HG03139 (cell line): ENCODE measurements around the gene CCDC51.
"Not testable (repeated sequence)": the region's sequence is repeated elsewhere in the genome, so short reads cannot be mapped to it uniquely, and the experiment has no call there.

Experiments
- ATAC-seq: cut with Tn5 transposase; IDR thresholded peaks from one replicate; pipeline ENCODE4 v1.9.1; 2021; ENCODE audit not compliant: unreplicated experiment

The CCDC51 gene, protein sequence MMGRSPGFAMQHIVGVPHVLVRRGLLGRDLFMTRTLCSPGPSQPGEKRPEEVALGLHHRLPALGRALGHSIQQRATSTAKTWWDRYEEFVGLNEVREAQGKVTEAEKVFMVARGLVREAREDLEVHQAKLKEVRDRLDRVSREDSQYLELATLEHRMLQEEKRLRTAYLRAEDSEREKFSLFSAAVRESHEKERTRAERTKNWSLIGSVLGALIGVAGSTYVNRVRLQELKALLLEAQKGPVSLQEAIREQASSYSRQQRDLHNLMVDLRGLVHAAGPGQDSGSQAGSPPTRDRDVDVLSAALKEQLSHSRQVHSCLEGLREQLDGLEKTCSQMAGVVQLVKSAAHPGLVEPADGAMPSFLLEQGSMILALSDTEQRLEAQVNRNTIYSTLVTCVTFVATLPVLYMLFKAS

DNA sequence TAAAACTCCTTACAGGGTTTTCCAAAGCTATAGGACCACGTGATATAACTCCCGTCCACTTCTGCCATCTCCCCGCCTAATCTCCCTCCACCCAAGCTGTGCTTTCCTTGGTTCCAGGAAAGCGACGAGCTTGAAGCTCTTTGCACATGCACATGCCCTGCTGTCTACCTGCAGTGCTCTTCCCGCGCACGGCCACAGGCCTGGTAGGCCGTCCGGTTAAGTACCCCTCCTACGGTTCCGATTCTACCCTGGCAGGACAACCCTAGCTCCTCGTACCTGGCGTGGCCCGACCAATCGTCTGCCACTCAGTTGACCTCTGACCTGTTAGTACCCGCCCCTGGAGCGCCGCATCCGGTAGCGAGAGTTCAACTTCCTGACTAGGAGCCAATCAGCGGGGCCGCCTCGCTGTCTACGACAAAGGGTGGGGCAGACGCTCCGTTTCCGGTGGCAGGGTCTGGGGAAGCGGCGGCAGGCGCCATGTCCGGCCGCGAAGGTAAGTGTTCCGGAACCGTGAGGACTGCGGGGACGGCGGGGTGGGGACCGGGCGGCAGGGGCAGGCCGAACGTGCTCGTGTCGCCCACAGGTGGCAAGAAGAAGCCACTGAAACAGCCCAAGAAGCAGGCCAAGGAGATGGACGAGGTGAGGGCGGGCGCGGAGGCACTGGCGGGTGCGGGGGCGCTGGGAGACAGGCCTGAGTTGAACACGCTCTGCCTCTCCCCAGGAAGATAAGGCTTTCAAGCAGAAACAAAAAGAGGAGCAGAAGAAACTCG lies at the start of gene CCDC51, which contains the start of gene TMA7:
Gene CCDC51 (minus strand): TSS at position 300 of the 770 bp plus-strand sequence. CDS start 4,991 bp downstream, outside the sequence.
Gene TMA7 (plus strand): TSS at position 438 of the 770 bp plus-strand sequence. CDS start 40 bp downstream, at position 478.
- ATAC-seq, result peak; percentile 87

DNA sequence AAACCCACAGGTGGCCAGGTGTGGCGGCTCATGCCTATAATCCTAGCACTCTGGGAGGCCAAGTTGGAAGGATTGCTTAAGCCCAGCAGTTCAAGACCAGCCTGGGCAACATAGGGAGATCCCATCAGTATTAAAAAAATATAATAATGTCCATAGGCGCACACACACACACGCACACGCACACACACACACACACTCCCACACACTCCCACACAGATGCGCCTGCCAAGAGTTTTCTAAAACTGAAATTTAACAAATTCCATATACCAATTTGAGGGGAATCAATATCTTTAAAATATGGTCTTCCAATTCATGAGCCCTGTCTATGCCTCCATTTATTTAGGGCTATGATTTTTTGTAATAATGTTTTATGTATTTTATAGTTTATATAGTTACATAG lies 47.0 kb upstream of the CCDC51 start:
- ATAC-seq, result no peak

DNA sequence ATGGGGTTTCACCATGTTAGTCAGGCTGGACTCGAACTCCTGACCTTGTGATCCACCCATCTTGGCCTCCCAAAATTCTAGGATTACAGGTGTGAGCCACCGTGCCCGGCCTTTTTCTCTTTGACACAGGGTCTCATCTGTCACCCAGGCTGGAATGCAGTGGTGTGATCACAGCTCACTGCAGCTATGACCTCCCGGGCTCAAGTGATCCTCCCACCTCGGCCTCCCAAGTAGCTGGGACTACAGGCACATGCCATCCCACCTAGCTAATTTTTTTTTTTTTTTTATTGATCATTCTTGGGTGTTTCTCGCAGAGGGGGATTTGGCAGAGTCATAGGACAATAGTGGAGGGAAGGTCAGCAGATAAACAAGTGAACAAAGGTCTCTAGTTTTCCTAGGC lies 42.9 kb upstream of the CCDC51 start:
- not testable (repeated sequence) for ATAC-seq

DNA sequence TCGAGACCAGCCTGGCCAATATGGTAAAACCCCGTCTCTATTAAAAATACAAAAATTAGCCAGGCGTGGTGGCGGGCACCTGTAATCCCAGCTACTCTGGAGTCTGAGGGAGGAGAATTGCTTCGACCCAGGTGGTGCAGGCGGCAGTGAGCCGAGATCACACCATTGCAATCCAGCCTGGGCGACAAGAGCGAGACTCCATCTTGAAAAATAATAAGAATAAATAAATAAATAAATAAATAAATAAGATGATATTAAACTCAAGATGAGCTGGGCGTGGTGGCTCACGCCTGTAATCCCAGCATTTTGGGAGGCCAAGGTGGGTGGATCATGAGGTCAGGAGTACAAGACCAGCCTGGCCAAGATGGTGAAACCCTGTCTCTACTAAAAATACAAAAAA lies 41.0 kb upstream of the CCDC51 start:
- ATAC-seq, result not testable (repeated sequence)

DNA sequence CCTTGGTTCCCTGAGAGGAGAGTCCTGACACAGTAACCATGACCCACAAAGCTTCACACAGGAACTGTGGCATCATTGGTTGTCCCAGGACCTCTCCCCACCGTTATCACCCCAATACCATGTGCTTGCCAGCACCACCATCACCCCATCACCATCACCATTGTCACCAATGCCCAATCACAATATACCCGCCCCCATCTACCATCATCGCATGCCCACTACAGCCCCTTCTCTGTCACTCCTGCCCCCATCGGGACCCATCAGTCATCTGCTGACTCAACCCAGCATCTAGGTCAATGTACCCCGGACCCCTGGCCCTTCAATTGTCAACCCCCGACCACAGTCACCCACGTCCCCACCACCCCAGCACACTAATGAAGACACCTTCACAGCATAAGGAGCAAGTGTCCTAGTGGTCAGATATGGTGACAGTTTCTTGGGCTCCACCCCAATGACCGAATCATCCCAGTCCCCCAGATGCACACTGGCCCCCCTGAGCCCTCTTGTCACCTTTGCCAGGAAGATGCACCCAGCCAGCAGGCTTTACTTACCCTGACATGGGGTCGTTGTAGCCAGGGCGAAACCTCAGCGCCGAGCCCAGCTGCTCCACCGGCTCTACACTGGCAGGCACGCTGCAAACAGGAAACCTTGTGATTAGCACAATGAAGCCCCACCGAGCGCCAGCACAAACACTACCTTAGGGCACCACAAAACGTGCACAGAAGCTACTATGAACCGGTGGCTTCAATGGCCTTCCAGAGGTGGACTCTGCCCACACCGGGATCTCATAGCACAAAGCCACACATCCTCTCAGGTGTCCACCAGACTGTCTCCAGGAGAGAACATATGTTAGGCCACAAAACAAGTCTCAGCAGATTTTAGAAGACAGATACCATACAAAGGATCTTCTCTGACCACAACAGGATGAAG lies 39.0 kb upstream of the CCDC51 start:
- ATAC-seq, result no peak

DNA sequence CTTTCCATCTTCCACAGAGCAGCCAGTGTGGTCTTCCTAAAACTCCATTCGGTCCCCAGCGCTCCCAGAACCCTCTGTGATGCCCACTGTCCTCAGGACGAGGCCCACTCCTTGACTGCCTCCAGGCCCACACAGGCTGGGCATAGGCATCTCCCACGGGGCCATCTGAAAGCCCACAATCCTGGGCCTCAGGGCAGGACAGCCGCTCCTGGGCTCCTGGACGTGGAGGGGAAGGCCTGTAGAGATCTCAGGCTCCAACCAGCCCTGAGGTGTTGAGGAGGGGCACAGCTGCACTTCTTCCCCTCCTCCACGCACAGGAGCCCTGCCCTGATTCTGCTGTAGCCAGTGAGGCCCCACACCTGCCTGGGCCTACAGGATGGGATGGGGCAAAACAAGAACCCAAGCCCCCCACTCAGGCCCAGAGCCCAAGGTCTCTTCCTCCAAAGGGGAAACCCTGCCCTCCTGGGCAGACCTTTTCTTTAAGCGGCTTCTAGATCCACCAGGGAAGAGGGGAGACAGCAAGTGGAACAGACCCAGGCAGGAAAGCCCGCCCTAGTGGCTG lies 38.1 kb upstream of the CCDC51 start:
- no peak for ATAC-seq

DNA sequence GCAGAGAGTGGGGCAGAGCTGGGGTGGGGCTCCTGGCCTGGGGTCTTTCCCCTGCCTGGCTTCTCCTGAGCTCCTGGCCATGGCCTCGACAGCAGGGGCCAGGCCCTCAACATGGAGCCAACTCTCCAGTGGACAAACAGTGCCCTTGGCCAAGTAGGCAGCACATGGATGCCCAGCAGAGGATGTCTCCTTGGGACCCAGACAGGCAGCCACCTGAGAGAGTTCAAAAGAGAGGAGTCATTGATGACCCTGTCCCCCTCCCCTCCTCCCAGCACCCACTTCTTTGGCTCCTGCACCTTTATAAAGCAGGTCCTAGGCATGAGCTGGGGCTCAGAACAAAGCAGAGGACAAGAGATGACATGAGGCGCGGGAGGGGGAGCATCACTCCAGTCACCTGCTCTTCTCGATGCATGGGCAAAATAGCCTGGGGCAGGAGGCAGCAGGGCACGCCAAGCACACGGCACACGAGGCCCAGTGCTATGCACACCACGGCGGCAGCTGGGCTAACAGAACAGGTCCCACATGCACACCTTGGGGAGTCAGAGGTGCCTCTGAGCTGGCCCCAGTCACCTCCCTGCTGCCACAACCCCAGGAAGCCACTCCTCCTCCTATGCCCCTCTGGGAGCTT lies 36.6 kb upstream of the CCDC51 start:
- ATAC-seq, result no peak

DNA sequence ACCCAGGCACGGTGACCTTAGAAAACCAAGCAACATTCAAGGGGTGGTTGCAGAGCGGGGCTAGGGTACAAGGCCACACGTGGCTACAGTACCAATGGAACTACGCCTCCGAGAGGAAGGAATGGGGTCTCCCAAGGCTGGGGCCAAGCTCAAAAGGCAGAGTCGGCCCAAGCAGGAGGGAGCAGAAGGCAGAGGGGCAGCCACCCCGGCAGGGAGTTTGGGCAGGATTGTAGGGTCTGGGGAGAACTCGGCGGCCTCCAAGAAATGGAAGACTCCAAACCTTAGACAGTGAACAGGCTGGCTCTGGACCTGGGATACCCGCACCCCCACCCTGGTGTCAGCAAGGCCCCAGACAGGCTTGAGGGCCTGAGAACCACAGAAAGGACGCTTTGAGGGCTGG lies 35.3 kb upstream of the CCDC51 start:
- no peak for ATAC-seq

DNA sequence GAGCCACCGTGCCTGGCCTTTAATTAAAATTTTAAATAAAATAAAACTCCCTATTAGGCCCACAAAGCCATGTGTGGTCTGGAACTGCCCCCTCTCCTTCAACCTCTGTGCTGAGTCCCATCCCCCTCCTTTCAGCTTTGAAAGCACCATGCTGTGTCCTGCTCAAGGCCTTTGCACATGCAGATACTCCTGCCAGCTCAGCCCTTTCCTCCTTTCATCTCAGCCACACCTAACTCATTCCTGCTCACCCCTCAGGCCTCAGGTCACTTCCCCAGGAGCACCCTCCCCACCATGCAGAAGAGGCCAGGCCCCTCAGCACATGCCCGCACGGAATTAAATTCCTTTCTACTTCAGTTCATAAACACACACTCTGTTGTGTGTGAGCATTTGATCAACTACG lies 34.7 kb upstream of the CCDC51 start:
- ATAC-seq, result no peak

DNA sequence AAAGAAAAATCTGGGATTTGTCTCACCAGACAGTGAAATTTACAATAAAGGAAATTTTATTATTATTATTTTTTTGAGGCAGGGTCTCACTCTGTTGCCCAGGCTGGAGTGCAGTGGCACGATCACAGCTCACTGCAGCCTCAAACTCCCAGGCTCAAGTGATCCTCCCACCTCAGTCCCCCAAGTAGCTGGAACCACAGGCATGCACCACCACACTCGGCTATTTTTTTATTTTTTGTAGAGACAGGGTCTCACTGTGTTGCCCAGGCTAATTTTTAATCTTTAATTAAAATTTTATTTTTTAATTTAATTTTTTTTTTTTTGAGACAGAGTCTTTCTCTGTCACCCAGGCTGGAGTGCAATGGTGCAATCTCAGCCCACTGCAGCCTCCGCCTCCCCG lies 34.1 kb upstream of the CCDC51 start:
- ATAC-seq, result not testable (repeated sequence)

DNA sequence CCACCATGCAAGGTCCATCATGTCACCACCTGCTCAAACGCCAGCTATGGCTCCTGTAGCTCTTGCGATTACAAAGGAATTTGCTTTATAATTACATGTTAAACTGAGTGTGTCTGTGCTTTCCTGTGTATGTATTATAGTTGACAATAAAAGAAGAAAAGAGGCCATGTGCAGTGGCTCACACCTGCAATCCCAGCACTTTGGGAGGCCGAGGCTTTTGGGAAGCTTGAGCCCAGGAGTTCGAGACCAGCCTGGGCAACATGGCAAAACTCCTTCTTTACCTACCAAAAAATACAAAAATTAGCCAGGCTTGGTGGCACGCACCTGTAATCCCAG lies 33.7 kb upstream of the CCDC51 start:
- no peak for ATAC-seq

DNA sequence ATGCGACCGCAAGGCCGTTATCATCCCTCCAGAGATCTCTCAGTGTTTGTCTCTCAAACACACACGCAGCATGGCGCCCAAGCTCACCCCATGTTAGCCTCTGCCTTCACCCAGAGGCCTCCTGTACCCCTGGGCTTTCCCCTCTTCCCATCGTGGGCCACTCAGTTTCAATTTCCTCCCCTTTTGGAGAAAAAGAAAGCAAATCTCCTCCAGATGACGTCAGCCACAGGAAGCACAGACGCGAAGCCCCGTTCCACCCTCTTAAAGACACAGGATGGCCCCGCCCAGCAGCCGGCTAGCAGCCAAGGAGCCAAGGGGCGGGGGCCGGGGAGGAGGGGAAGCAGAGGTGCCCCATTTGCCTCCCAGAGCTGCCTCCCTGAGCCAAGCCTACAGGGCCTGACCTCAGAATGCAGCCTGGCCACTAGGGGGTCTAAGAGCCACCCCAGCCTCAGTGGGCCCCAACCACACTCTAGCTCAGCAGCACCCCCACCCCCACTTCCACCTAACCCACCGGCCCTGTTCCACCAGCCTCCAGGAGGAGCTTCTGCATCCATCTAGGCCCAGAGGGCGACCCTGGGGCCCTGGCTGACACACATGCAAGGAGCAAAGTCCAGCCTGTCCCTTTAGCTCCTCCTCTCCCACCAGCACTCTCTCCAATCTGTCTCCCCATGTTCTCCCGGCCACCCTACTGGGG lies 33.2 kb upstream of the CCDC51 start:
- ATAC-seq, result peak; percentile 77

DNA sequence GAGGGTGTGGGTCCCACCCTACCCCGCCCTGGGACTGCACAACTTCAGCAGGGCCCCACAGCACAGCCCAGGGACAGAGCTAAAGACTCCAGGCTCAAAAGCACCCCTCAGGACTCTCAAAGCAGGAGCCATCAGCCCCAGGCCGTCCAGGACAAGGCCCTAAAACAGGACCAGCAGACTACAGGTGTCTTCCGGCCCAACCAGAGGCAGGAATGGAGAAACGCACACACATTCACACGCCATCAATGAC lies 32.7 kb upstream of the CCDC51 start:
- no peak for ATAC-seq

DNA sequence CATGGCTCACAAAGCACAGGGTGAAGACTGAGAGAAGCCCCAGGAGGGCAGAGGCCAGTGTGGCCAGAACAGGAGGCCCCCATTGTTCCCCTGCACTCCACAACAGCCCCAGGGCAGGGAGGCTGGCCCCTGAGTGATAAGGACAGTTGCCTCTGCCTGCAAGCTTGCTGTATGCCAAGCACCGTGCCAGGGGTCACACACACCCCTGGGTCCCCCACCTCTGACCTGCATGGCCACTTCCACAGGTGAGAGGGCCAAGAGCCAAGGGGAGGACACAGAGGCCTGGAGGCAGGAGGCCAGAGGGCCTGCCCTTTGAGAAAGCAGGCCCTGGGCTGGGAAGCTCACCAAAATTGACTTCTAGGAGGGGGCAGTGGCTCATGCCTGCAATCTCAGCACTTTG lies 30.4 kb upstream of the CCDC51 start:
- no peak for ATAC-seq

DNA sequence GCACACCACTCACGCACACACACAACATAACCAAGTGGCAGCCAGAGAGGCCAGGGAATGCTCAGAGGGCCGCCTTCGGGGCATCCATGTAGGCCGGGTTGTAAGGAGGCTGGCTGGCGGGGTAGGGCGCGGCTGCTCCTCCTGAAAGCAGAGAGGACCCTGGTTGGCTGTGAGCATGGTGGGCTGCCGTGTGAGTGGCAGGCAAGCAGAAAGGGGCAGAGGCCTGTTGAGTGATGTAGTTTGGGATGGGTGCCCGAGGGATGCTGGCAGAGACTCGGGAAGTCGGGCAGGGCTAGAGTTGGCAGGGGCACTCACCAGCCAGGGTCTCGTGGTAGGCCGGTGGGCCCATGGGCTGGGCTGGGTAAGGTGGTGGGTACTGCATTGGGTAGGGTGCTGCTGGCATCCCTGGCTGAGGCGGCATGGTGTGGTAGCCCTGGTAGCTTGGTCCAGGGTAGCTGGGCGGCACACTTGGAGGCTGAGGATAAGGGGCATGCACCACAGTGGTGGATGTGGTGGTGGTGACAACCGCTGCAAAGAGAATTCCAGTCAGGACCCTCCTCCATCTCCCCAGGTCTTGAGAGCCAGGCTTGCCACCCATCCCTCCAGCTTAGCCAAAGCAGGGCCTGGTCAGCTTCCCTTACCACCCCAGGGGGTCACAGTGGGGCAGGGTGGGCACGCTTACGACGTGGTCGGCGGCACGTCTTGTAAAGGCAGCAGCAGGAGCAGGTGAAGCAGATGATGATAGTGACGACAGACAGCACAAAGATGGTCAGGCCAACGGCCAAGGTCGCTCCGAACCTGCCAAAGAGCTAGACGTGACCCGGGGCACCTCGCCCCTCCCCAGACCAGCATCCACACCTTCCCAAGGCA lies 29.4 kb upstream of the CCDC51 start:
- ATAC-seq, result no peak

DNA sequence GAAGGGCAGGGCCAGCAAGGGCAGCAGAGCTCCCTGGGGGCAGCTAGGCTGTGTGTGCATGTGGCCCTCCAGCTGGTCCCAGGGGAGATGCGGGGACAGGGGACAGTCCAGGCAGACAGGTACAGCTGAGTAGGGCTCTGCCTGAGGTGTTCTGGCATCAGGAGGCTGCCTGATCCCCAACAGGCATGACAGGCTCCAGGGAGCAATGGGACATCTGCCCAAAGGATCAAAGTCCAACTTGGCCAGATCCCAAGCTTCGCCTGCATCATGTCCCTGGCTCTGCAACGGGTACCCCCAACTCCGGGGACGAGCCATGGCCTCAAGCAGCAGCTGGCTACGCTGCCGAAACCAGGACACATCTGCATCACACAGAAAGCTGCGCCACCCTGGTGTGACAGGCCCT lies 28.4 kb upstream of the CCDC51 start:
- no peak for ATAC-seq

DNA sequence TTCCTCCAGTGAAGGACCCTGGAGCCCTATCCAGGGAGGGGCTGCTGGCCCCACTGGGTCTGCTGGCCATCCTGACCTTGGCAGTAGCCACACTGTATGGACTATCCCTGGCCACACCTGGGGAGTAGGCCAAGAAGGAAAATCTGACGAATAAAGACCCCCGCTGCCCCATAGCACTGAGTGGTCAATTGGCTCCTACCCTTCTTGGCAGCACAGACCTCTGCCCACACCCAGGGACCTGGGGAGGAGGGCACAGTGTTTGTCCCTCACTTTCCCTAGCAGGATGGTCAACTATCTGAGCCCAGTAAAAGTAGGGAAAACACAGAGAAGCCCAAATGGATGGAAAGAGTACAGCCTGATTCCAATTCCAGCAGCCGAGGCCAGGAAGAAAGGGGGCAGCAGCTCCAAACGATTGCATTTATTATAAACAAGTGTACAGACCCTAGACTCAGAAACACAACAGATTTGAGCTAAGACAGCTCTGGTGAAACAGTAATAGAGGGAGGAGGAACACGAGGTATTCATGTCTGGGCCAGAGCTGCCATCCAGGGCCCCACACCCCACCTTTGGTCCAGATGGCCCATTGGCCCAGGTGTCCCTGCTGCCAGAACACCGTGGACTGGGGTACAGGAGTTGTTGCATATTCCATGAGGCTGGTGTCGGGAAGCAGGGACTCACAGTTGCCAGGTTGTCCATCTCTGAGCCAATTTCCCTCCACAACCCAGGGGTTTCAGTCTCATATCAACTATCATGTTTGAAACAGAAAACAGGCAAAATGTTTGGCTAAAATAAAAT lies 27.8 kb upstream of the CCDC51 start:
- no peak for ATAC-seq

DNA sequence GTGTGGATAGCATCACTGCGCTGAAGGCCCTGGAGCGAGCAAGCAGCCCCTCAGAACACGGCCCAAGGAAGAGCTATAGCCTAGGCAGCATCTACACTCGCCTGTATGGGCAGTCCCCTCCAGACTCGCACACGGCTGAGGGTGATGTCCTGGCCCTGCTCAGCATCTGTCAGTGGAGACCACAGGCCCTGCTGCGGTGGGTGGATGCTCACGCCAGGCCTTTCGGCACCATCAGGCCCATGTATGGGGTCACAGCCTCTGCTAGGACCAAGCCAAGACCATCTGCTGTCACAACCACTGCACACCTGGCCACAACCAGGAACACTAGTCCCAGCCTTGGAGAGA lies 27.2 kb upstream of the CCDC51 start:
- ATAC-seq, result no peak
